ENCODE results near the gene NUMA1.

GRCh38 chr11:71962428-71963038 is 117.8 kb downstream of the NUMA1 start:
- TF ChIP-seq TAF1 (IDR thresholded peaks at IDR 0.05; ENCODE audit: low read depth) (no peak), CTCF (IDR thresholded peaks at IDR 0.05; ENCODE audit: poor library complexity, severe bottlenecking) (no peak), RAD21 (conservative IDR thresholded peaks at IDR 0.05) (no peak), POLR2AphosphoS5 (IDR thresholded peaks at IDR 0.05) (no peak), MXI1 (conservative IDR thresholded peaks at IDR 0.05; ENCODE audit: poor library complexity, severe bottlenecking) (no peak), EP300 (conservative IDR thresholded peaks at IDR 0.05; ENCODE audit: poor library complexity, severe bottlenecking) (no peak)
- TF ChIP-seq, protein P1, sequence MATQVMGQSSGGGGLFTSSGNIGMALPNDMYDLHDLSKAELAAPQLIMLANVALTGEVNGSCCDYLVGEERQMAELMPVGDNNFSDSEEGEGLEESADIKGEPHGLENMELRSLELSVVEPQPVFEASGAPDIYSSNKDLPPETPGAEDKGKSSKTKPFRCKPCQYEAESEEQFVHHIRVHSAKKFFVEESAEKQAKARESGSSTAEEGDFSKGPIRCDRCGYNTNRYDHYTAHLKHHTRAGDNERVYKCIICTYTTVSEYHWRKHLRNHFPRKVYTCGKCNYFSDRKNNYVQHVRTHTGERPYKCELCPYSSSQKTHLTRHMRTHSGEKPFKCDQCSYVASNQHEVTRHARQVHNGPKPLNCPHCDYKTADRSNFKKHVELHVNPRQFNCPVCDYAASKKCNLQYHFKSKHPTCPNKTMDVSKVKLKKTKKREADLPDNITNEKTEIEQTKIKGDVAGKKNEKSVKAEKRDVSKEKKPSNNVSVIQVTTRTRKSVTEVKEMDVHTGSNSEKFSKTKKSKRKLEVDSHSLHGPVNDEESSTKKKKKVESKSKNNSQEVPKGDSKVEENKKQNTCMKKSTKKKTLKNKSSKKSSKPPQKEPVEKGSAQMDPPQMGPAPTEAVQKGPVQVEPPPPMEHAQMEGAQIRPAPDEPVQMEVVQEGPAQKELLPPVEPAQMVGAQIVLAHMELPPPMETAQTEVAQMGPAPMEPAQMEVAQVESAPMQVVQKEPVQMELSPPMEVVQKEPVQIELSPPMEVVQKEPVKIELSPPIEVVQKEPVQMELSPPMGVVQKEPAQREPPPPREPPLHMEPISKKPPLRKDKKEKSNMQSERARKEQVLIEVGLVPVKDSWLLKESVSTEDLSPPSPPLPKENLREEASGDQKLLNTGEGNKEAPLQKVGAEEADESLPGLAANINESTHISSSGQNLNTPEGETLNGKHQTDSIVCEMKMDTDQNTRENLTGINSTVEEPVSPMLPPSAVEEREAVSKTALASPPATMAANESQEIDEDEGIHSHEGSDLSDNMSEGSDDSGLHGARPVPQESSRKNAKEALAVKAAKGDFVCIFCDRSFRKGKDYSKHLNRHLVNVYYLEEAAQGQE (IDR thresholded peaks at IDR 0.05; ENCODE audit: borderline replicate concordance): no peak
